Stromal cell of bone marrow (primary cell): Measurements from ENCODE around the gene KRTAP9-3.
"Not testable (repeated sequence)": the region's sequence is repeated elsewhere in the genome, so short reads cannot be mapped to it uniquely, and the experiment has no call there.

ENCODE experiments used
- DNase-seq: peaks from one replicate; pipeline ENCODE4 v3.0.0-alpha.2; 2012; ENCODE audit warnings: low read depth

Gene KRTAP9-3

DNA sequence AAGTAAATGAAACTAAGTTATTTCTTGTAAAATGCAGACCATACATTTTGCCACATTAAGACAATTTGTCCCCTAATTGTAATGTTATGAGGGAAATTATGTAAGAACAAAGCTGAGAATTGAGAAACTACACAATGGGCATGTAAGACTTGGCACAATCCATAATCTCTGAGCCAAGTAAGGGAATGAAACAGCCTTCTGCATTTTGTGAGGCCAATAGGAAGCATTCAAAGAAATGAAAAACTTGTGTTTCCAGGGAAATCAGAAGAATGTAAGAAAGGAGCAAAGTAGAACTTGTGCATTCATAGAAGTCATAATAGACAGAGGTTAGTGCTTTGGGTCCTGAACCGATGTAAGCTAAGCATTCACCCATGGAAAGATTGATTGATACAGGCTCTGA lies 19.0 kb downstream of the KRTAP9-3 start:
- DNase-seq, result no peak

- DNase-seq, result peak; percentile 2
These were observed 22.6 kb downstream of the KRTAP9-3 start for GRCh38 chr17:41254861-41255260.

GRCh38 chr17:41255381-41256290 lies 23.4 kb downstream of the KRTAP9-3 start, which contains the start of gene KRTAP9-9:
Gene KRTAP9-9, plus strand, starts transcription at chr17:41255384.
- not testable (repeated sequence) for DNase-seq

DNA sequence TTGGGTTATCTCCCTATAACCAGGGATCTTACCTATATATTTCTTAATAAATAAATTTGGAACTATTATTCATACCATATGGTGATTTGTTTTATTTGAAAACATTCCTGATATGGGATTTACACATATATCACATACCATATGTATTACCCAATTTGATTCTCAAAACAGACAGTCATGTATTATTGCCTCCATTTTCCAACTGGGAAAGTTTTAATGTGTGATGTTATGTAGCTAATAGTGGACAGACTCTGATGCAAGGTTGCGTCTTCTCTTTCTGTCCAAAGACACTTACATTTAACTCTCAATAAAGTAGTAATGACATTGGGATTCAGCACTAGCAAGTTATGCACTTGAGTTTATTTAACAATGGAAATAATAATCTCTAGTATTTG lies 24.0 kb downstream of the KRTAP9-3 start:
- no peak for DNase-seq

GRCh38 chr17:41258406-41258805 lies 26.2 kb downstream of the KRTAP9-3 start:
- no peak for DNase-seq

DNA sequence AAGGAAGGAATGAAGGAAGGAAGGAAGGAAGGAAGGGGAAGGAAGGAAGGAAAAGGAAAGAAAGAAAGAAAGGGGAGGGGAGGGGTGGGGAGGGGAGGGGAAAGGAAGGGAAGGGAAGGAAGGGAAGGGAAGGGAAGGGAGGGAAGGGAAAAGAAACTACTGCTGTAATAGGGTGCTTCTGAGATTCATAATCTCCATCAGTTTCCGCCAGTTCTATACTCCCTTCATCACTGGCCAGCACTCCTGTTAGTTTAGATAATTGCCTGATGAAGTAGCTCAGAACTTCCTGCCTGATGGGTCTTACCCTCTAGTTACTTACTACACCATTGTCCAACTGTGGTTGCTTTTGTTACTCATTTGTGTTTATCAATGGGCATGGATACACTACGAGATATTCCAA lies 31.0 kb downstream of the KRTAP9-3 start:
- DNase-seq, result no peak

DNA sequence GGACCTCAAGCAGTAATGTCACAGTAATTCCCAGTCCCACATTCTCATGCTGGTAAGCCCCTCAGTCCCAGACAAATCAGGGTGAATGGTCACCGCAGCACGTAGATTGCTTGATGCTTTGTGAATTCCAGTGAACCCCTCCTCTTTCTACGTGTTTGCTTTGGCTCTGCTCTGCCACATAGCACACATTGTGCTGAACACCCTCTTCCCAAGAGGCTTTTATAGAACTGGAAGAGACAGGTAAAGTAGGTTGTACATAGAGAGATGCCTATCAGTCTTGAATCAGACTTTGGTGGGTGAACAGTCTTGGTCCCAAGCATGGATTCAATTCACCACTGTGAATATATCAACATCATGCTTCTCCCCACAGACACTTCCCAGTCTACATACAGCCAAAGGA lies 32.4 kb downstream of the KRTAP9-3 start:
- DNase-seq, result no peak

- DNase-seq, result no peak
These were observed 32.8 kb downstream of the KRTAP9-3 start, which contains the start of gene KRTAP9-6 for GRCh38 chr17:41265078-41265477. Gene KRTAP9-6, plus strand, starts transcription at chr17:41265378. Its CDS starts 0 bp downstream, at chr17:41265378.

DNA sequence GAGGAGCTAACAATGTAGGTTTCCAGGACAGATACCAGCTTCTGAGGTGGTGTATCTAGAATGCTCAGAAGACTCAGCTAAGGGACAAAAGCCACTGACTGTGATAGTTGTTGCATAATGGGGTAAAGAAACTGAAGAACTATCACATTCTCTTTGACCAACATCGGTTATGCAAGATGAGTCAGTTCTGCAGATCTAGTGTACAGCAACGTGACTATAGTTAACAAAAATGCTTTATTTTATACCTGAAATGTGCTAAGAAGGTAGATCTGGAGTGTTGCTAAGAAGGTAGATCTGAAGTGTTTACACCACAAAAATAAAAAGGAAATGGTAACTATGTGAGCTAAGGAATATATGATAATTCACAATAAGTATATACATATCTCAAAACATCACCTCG lies 35.5 kb downstream of the KRTAP9-3 start:
- DNase-seq, result no peak

DNA sequence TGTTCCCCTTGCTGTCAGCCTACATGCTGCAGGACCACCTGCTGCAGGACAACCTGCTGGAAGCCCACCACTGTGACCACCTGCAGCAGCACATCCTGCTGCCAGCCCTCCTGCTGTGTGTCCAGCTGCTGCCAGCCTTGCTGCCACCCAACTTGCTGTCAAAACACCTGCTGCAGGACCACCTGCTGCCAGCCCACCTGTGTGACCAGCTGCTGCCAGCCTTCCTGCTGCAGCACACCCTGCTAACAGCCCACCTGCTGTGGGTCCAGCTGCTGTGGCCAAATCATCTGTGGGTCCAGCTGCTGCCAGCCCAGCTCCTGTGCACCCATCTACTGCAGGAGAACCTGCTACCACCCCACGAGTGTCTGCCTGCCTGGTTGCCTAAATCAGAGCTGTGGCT lies 39.1 kb downstream of the KRTAP9-3 start:
- DNase-seq, result not testable (repeated sequence)

DNA sequence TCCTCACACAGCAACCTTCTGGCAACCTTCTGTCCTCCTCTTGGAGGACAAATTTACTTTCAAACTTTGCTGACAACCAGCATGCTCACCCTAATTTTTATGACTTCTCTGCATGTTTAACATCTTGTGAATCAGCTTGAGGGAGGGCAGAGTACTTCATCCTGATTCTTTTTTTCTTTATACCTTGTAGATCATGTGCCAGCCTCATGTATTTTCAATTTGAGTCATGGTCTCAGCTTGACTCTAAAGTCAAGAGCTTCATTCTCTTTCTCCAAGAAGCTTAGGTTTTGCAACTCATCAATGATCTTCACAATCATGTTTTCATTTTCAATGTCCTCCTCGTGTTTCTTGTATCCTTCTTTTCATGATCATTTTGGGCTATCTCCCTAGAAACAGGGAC lies 39.6 kb downstream of the KRTAP9-3 start:
- no peak for DNase-seq

DNA sequence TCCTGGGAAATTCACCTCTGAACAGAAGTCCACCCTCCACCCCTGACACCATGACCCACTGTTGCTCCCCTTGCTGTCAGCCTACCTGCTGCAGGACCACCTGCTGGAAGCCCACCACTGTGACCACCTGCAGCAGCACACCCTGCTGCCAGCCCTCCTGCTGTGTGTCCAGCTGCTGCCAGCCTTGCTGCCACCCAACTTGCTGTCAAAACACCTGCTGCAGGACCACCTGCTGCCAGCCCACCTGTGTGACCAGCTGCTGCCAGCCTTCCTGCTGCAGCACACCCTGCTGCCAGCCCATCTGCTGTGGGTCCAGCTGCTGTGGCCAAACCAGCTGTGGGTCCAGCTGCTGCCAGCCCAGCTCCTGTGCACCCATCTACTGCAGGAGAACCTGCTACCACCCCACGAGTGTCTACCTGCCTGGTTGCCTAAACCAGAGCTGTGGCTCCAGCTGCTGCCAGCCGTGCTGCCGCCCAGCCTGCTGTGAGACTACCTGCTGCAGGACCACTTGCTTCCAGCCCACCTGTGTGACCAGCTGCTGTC lies 43.5 kb downstream of the KRTAP9-3 start, which contains the start of gene KRTAP9-7:
Gene KRTAP9-7, plus strand, starts transcription at position 51 of the 543 bp plus-strand sequence. Its CDS starts 0 bp downstream, at position 51.
- DNase-seq, result not testable (repeated sequence)

GRCh38 chr17:41278176-41278955 lies 46.1 kb downstream of the KRTAP9-3 start:
- DNase-seq, result no peak
